ENCODE measurements around the gene SEMA6B.
"Not testable (repeated sequence)": the region's sequence is repeated elsewhere in the genome, so short reads cannot be mapped to it uniquely, and the experiment has no call there.

SEMA6B gene

GRCh38 chr19:4566402-4567051 is 7.0 kb upstream of the SEMA6B start:
- Histone ChIP-seq H3K4me2 (ENCODE audit: low read length) (no peak overlapping the region), H3K4me1 (ENCODE audit: control insufficient read depth, low read length) (no peaks in the 10 kb centered on the region), H3K9me2 (replicated peaks; ENCODE audit: control insufficient read depth, low read length) (no peaks in the 10 kb centered on the region), H3K36me3 (ENCODE audit: control insufficient read depth, low read length) (no peaks in the 10 kb centered on the region), H3K79me2 (ENCODE audit: control insufficient read depth, low read length) (no peaks in the 10 kb centered on the region), H4K20me1 (ENCODE audit: control insufficient read depth, insufficient read depth, low read depth, low read length) (no peaks in the 10 kb centered on the region), H3K9me3 (ENCODE audit: control insufficient read depth, insufficient read depth, low read length) (no peaks in the 10 kb centered on the region), H3K4me3 (ENCODE audit: low read length) (no peak overlapping the region), H3K27ac (ENCODE audit: low read depth, low read length) (no peak overlapping the region), H3F3A (ENCODE audit: control insufficient read depth, insufficient read depth) (no peaks in the 10 kb centered on the region), H3K27me3 (ENCODE audit: control insufficient read depth, low read length) (no peaks in the 10 kb centered on the region)
- no peak for TF ChIP-seq EZH2phosphoT487 (IDR thresholded peaks at IDR 0.05; ENCODE audit: borderline replicate concordance, low read length)
- TF ChIP-seq, protein P1, sequence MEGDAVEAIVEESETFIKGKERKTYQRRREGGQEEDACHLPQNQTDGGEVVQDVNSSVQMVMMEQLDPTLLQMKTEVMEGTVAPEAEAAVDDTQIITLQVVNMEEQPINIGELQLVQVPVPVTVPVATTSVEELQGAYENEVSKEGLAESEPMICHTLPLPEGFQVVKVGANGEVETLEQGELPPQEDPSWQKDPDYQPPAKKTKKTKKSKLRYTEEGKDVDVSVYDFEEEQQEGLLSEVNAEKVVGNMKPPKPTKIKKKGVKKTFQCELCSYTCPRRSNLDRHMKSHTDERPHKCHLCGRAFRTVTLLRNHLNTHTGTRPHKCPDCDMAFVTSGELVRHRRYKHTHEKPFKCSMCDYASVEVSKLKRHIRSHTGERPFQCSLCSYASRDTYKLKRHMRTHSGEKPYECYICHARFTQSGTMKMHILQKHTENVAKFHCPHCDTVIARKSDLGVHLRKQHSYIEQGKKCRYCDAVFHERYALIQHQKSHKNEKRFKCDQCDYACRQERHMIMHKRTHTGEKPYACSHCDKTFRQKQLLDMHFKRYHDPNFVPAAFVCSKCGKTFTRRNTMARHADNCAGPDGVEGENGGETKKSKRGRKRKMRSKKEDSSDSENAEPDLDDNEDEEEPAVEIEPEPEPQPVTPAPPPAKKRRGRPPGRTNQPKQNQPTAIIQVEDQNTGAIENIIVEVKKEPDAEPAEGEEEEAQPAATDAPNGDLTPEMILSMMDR (IDR thresholded peaks at IDR 0.05; ENCODE audit: low read depth, low read length, poor library complexity, severe bottlenecking), result no peak

DNA sequence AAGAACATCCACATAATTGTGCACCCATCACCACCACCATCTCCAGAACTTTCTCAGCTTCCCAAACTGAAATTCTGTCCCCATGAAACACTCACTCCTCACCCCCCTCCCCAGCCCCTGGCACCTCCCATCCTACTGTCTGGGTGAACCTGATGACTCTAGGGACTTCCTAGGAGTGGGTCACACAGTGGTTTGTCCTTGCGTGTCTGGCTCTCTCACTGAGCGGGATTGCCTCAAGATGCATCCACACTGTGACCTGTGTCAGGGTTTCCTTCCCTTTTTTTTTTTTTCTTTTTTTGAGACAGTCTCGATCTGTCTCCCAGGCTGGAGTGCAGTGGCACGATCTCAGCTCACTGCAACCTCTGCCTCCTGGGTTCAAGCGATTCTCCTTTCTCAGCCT is 4.1 kb upstream of the SEMA6B start:
- not testable (repeated sequence) for H3K27ac ChIP-seq (ENCODE audit: low read depth, low read length)

GRCh38 chr19:4562085-4562484 is 2.6 kb upstream of the SEMA6B start:
- H3K9me3 ChIP-seq (ENCODE audit: control insufficient read depth, insufficient read depth, low read length); H3K27me3 ChIP-seq (ENCODE audit: control insufficient read depth, low read length); H3F3A ChIP-seq (ENCODE audit: control insufficient read depth, insufficient read depth); H3K9me2 ChIP-seq (replicated peaks; ENCODE audit: control insufficient read depth, low read length); H3K36me3 ChIP-seq (ENCODE audit: control insufficient read depth, low read length); H3K4me2 ChIP-seq (ENCODE audit: low read length); H3K4me3 ChIP-seq (ENCODE audit: low read length); H3K27ac ChIP-seq (ENCODE audit: low read depth, low read length); H3K4me1 ChIP-seq (ENCODE audit: control insufficient read depth, low read length); H3K79me2 ChIP-seq (ENCODE audit: control insufficient read depth, low read length); H4K20me1 ChIP-seq (ENCODE audit: control insufficient read depth, insufficient read depth, low read depth, low read length): not testable (repeated sequence)

More for the DNA sequence above, 4.1 kb upstream of the SEMA6B start:
- H3K4me3 ChIP-seq (ENCODE audit: low read length); H3K36me3 ChIP-seq (ENCODE audit: control insufficient read depth, low read length); H3K4me2 ChIP-seq (ENCODE audit: low read length); H4K20me1 ChIP-seq (ENCODE audit: control insufficient read depth, insufficient read depth, low read depth, low read length); H3K79me2 ChIP-seq (ENCODE audit: control insufficient read depth, low read length); H3K9me2 ChIP-seq (replicated peaks; ENCODE audit: control insufficient read depth, low read length); H3K9me3 ChIP-seq (ENCODE audit: control insufficient read depth, insufficient read depth, low read length); H3F3A ChIP-seq (ENCODE audit: control insufficient read depth, insufficient read depth); H3K4me1 ChIP-seq (ENCODE audit: control insufficient read depth, low read length); H3K27me3 ChIP-seq (ENCODE audit: control insufficient read depth, low read length): not testable (repeated sequence)

GRCh38 chr19:4557971-4558941 is 1.2 kb downstream of the SEMA6B start:
- no peak overlapping the region for H3K4me2 ChIP-seq (ENCODE audit: low read length)
- no peaks in the 10 kb centered on the region for H3K9me3 ChIP-seq (ENCODE audit: control insufficient read depth, insufficient read depth, low read length)
- no peaks in the 10 kb centered on the region for H3K9me2 ChIP-seq (replicated peaks; ENCODE audit: control insufficient read depth, low read length)
- H3K79me2 ChIP-seq (ENCODE audit: control insufficient read depth, low read length), result no peaks in the 10 kb centered on the region
- no peak for TF ChIP-seq EZH2phosphoT487 (IDR thresholded peaks at IDR 0.05; ENCODE audit: borderline replicate concordance, low read length)
- TF ChIP-seq, protein P1 (IDR thresholded peaks at IDR 0.05; ENCODE audit: low read depth, low read length, poor library complexity, severe bottlenecking), result peak; percentile 72
- no peak overlapping the region for H3K27ac ChIP-seq (ENCODE audit: low read depth, low read length)
- no peak overlapping the region for H3K4me3 ChIP-seq (ENCODE audit: low read length)
- 0 out of 2 replicates have a peak, but pooled peaks cover 3% of the 10 kb centered on the region for H3F3A ChIP-seq (ENCODE audit: control insufficient read depth, insufficient read depth)
- no peaks in the 10 kb centered on the region for H3K4me1 ChIP-seq (ENCODE audit: control insufficient read depth, low read length)
- no peaks in the 10 kb centered on the region for H4K20me1 ChIP-seq (ENCODE audit: control insufficient read depth, insufficient read depth, low read depth, low read length)
- no peaks in the 10 kb centered on the region for H3K27me3 ChIP-seq (ENCODE audit: control insufficient read depth, low read length)
- H3K36me3 ChIP-seq (ENCODE audit: control insufficient read depth, low read length), result no peaks in the 10 kb centered on the region

All from DOHH2 (cell line).